B cell (primary cell): ENCODE results near the gene CASP8AP2. TPM values are rescaled to one million over a fixed set of nuclear protein-coding genes. Genes with fewer than 3 reads are reported as not detected.
"Not testable (repeated sequence)": the region's sequence is repeated elsewhere in the genome, so short reads cannot be mapped to it uniquely, and the experiment has no call there.

ENCODE experiments used
- ATAC-seq: fragments of 200-7000 bp; cut with Tn5 transposase; one replicate; pipeline ENCODE4 v1.10.0; 2021; ENCODE audit warnings: low read depth, mild to moderate bottlenecking, moderate number of reproducible peaks, moderate library complexity
- CTCF ChIA-PET: fragments of 350-600 bp; sonication (Branson Sonifier 250); formaldehyde crosslinking; loops from one replicate; lab custom pipeline; 2021; ENCODE audit warnings: antibody characterized with exemption, inconsistent platforms; lab: Charles Lee
- POLR2A ChIA-PET: fragments of 350-600 bp; sonication (Branson Sonifier 250); formaldehyde crosslinking; loops from one replicate; lab custom pipeline; 2021; ENCODE audit warnings: antibody characterized with exemption; lab: Charles Lee
- DNase-seq: peaks from one replicate; pipeline ENCODE4 v3.0.0; 2013
- H2AFZ ChIP-seq: 2 replicates; pipeline ENCODE4 v1.6.1; 2012; ENCODE audit warnings: mild to moderate bottlenecking, low read depth, low read length; ENCODE audit not compliant: insufficient read depth, poor library complexity, severe bottlenecking
- H3K27ac ChIP-seq, 2 donors: 1 replicate in 1 of 2; 2 replicates in 1 of 2; pipeline ENCODE4 v1.5.1; 2012 to 2013; ENCODE audit warnings: low read length in 2 of 2, mild to moderate bottlenecking in 2 of 2, moderate library complexity in 1 of 2
- H3K27me3 ChIP-seq, 4 experiments: fragments of 200-600 bp in 1 of 4; sonication (generic) in 1 of 4; replicated peaks in 1 of 4; 1 replicate in 2 of 4; 2 replicates in 2 of 4; pipeline versions ENCODE4 v1.6.1 to v1.7.0; 2013 to 2016; ENCODE audit warnings: low read length in 3 of 4, mild to moderate bottlenecking in 2 of 4, mixed read lengths in 1 of 4, moderate library complexity in 1 of 4; ENCODE audit not compliant: insufficient read depth in 4 of 4, control insufficient read depth in 3 of 4; ENCODE audit errors: control extremely low read depth in 1 of 4
- H3K36me3 ChIP-seq, 2 experiments: replicated peaks in 1 of 2; 1 replicate in 1 of 2; 2 replicates in 1 of 2; pipeline versions ENCODE4 v1.6.1 to v1.7.1; 2013; ENCODE audit warnings: low read length in 1 of 2; ENCODE audit not compliant: insufficient read depth in 2 of 2, control insufficient read depth in 1 of 2; ENCODE audit errors: control extremely low read depth in 1 of 2, extremely low read depth in 1 of 2
- H3K4me1 ChIP-seq, 2 donors: fragments of 200-600 bp in 1 of 2; sonication (generic) in 1 of 2; 1 replicate in 1 of 2; 2 replicates in 1 of 2; pipeline versions ENCODE4 v1.5.1 to v1.6.1; 2013 to 2017; ENCODE audit warnings: low read length in 2 of 2; ENCODE audit not compliant: control insufficient read depth in 2 of 2, insufficient read depth in 2 of 2
- H3K4me2 ChIP-seq: replicated peaks from 2 replicates; pipeline ENCODE3; 2012; ENCODE audit warnings: mild to moderate bottlenecking, low read depth, low read length; ENCODE audit not compliant: poor library complexity, severe bottlenecking
- H3K4me3 ChIP-seq, 5 experiments: fragments of 200-600 bp in 1 of 5; sonication (generic) in 1 of 5; 1 replicate in 3 of 5; 2 replicates in 2 of 5; pipeline versions ENCODE4 v1.5.1 to v1.7.0; 2011 to 2016; ENCODE audit warnings: low read length in 4 of 5, mild to moderate bottlenecking in 4 of 5, low read depth in 2 of 5, control low read depth in 1 of 5, moderate library complexity in 1 of 5; ENCODE audit not compliant: insufficient read depth in 1 of 5; ENCODE audit errors: control extremely low read depth in 1 of 5, extremely low read depth in 1 of 5
- H3K79me2 ChIP-seq: fragments of 200-600 bp; sonication (generic); one replicate; pipeline ENCODE4 v1.6.0; 2016; ENCODE audit warnings: low read length; ENCODE audit not compliant: control insufficient read depth, insufficient read depth
- H3K9ac ChIP-seq: fragments of 200-600 bp; sonication (generic); 2 replicates; pipeline ENCODE4 v1.6.1; 2017; ENCODE audit warnings: mild to moderate bottlenecking, low read length, moderate library complexity
- H3K9me3 ChIP-seq, 3 donors: one replicate each; pipeline versions ENCODE4 v1.6.1 to v1.7.1; 2013; ENCODE audit warnings: low read length in 2 of 3; ENCODE audit not compliant: control insufficient read depth in 2 of 3, insufficient read depth in 1 of 3; ENCODE audit errors: control extremely low read depth in 1 of 3
- H4K20me1 ChIP-seq: 2 replicates; pipeline ENCODE4 v1.6.0; 2012; ENCODE audit warnings: mild to moderate bottlenecking, low read length; ENCODE audit not compliant: insufficient read depth, control insufficient read depth, poor library complexity, severe bottlenecking
- H3K27ac Mint-ChIP-seq: one replicate; pipeline ENCODE4 v1.8.0; 2021; ENCODE audit warnings: mixed read lengths
- H3K27me3 Mint-ChIP-seq: one replicate; pipeline ENCODE4 v1.8.0; 2021; ENCODE audit warnings: mixed read lengths
- H3K4me1 Mint-ChIP-seq: one replicate; pipeline ENCODE4 v1.8.0; 2021; ENCODE audit warnings: mixed read lengths
- H3K4me3 Mint-ChIP-seq: one replicate; pipeline ENCODE4 v1.8.0; 2021; ENCODE audit warnings: mixed read lengths
- H3K9me3 Mint-ChIP-seq: one replicate; pipeline ENCODE4 v1.8.0; 2022; ENCODE audit warnings: mixed read lengths; ENCODE audit not compliant: insufficient read depth
- CTCF ChIP-seq: fragments of 200-600 bp; IDR thresholded peaks from one replicate; pipeline ENCODE4 v1.8.0; 2022; ENCODE audit warnings: antibody characterized with exemption, mild to moderate bottlenecking
- EZH2 ChIP-seq: IDR thresholded peaks from 2 replicates; pipeline ENCODE4 v1.6.1; 2012; ENCODE audit warnings: borderline replicate concordance, low read depth, mild to moderate bottlenecking, moderate library complexity, low read length; ENCODE audit not compliant: insufficient read depth, poor library complexity, severe bottlenecking
- WGBS: methylation state at CpG from one replicate; pipeline ENCODE4 v1.1.5; 2013; ENCODE audit warnings: missing lambda C conversion rate; ENCODE audit not compliant: insufficient coverage; 5-methylcytosine and 5-hydroxymethylcytosine counted together
- intact Hi-C: fragments of 100-400 bp; cut with micrococcal nuclease; formaldehyde crosslinking; loops from one replicate; pipeline ENCODE4 v1.10.0; 2022
- polyA plus RNA-seq: library from polyadenylated mRNA; depleted of rRNA; stranded (reverse); fragments of >200 nt; gene quantifications from 2 replicates; pipeline ENCODE4 v1.2.3, GENCODE V29; 2012
- total RNA-seq, 2 donors: library from RNA; stranded (reverse); fragments of 120-200 nt in 1 of 2; gene quantifications; 1 replicate in 1 of 2; 2 replicates in 1 of 2; pipeline versions ENCODE4 v1.2.3 to v1.2.4, GENCODE V29; 2013 to 2022

Gene CASP8AP2
- total and polyA plus RNA-seq, 2 donors (not counting 1 experiment from before 2014, with no cell fraction given): 5.9 to 30.6 TPM

- Histone ChIP-seq H4K20me1 (peaks cover 4% of the 10 kb centered on the region), H3K36me3 (no peaks in the 10 kb centered on the region), H3K9ac (no peak overlapping the region), H3K4me1 (peaks cover 0 to 6% of the 10 kb centered on the region in 2 donors), H3K9me3 (no peaks in the 10 kb centered on the region), H3K79me2 (peaks cover 70% of the 10 kb centered on the region), H3K27me3 (no peaks in the 10 kb centered on the region), H3K4me3 (no peak overlapping the region), H3K4me2 (no peak overlapping the region), H2AFZ (no peak overlapping the region), H3K27ac (no peak overlapping the region)
- TF ChIP-seq CTCF (no peak), EZH2 (no peak)
- intact Hi-C loops: no loop called here
- no peak overlapping the region for H3K27ac Mint-ChIP-seq
- no peak for ATAC-seq
- H3K9me3 Mint-ChIP-seq: no peaks in the 10 kb centered on the region
- peaks cover 32% of the 10 kb centered on the region for H3K4me1 Mint-ChIP-seq
- H3K4me3 Mint-ChIP-seq: no peak overlapping the region
- no peaks in the 10 kb centered on the region for H3K27me3 Mint-ChIP-seq
- DNase-seq: no peak
- ChIA-PET POLR2A (interaction anchor here (0.5 to 0.7 kb wide), 3 partner anchors 14 to 429 kb away, joined by 3 to 8 read pairs (median 4); no protein-coding TSS in a partner anchor), CTCF (interaction anchor here (0.6 to 1.1 kb wide), 2 partner anchors 13 to 149 kb away, joined by 3 read pairs; partner anchors contain the start of gene CASP8AP2)
- WGBS: no CpG with 5 or more reads among the region's 2 CpGs
Observed at GRCh38 chr6:89842228-89842627, 12.5 kb downstream of the CASP8AP2 start.

DNA sequence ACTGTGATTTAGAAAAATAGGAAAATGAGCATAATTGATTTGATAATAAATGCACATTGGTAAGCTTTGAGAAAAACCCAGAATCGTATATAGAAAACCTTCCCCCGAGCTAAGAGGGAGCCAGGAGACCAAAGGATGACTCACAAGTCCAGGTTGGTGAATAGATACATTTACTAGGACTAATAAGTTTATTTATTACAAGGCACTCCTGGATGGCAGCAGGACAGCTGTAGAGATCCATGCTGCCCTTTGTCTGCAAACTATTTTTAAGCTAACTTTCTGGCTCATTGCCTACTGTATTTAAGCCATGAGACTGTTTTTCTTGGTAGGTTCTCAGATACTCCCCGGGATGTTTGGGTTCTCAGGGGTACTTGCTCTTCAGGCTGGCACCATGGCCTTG, 13.4 kb downstream of the CASP8AP2 start:
- no peak overlapping the region for H3K27ac ChIP-seq
- peaks cover 4% of the 10 kb centered on the region for H4K20me1 ChIP-seq
- Mint-ChIP-seq H3K4me3 (no peak overlapping the region), H3K27ac (peak overlapping the region; percentile 1), H3K9me3 (no peaks in the 10 kb centered on the region), H3K27me3 (no peaks in the 10 kb centered on the region), H3K4me1 (peaks cover 26% of the 10 kb centered on the region)
- WGBS: 100% methylated on average over 1 of the region's 3 CpGs
- POLR2A ChIA-PET: interaction anchor here (0.6 kb wide), 1 partner anchor 16 kb away, joined by 6 read pairs; no protein-coding TSS in a partner anchor
- no peaks in the 10 kb centered on the region for H3K4me1 ChIP-seq
- intact Hi-C loops: no loop called here
- H3K4me3 ChIP-seq: no peak overlapping the region
- DNase-seq: no peak
- no peak for ATAC-seq
- H3K9ac ChIP-seq: no peak overlapping the region
- peaks cover 61% of the 10 kb centered on the region for H3K79me2 ChIP-seq
- no peaks in the 10 kb centered on the region for H3K27me3 ChIP-seq
- TF ChIP-seq CTCF: no peak
- TF ChIP-seq EZH2: no peak
- no peak overlapping the region for H2AFZ ChIP-seq
- CTCF ChIA-PET: no interaction called here
- H3K36me3 ChIP-seq: peaks cover 0 to 3% of the 10 kb centered on the region in 2 experiments
- no peak overlapping the region for H3K4me2 ChIP-seq
- H3K9me3 ChIP-seq: no peaks in the 10 kb centered on the region

GRCh38 chr6:89847513-89847912, 17.8 kb downstream of the CASP8AP2 start:
- H3K9me3 ChIP-seq, intact Hi-C loops, H3K4me2 ChIP-seq, DNase-seq, H3K27me3 Mint-ChIP-seq, H3K4me3 ChIP-seq, H3K4me1 ChIP-seq, H3K9ac ChIP-seq, ATAC-seq, H3K27me3 ChIP-seq, H4K20me1 ChIP-seq, H3K27ac Mint-ChIP-seq, H2AFZ ChIP-seq, H3K9me3 Mint-ChIP-seq, H3K4me3 Mint-ChIP-seq, H3K27ac ChIP-seq, CTCF ChIA-PET, POLR2A ChIA-PET: not testable (repeated sequence)
- Histone ChIP-seq H3K79me2 (peaks cover 25% of the 10 kb centered on the region), H3K36me3 (peaks cover 0 to 13% of the 10 kb centered on the region in 2 experiments)
- H3K4me1 Mint-ChIP-seq: peaks cover 13% of the 10 kb centered on the region
- WGBS: no CpG with 5 or more reads among the region's 5 CpGs
